Muscle of leg (tissue), 11 donors: ENCODE measurements around the gene SENP5. TPM values are rescaled to one million over a fixed set of nuclear protein-coding genes. Genes with fewer than 3 reads are reported as not detected.
"Not testable (repeated sequence)": the region's sequence is repeated elsewhere in the genome, so short reads cannot be mapped to it uniquely, and the experiment has no call there.

Experiments
- DNase-seq: peaks from one replicate; pipeline ENCODE4 v3.0.0; 2013
- H3K27ac ChIP-seq: one replicate; pipeline ENCODE4 v1.5.1; 2013; ENCODE audit warnings: mild to moderate bottlenecking, low read length, control low read depth
- H3K27me3 ChIP-seq: one replicate; pipeline ENCODE4 v1.6.1; 2013; ENCODE audit warnings: low read length; ENCODE audit not compliant: control insufficient read depth, insufficient read depth
- H3K36me3 ChIP-seq: one replicate; pipeline ENCODE4 v1.6.1; 2013; ENCODE audit warnings: low read length; ENCODE audit not compliant: control insufficient read depth, insufficient read depth
- H3K4me1 ChIP-seq: one replicate; pipeline ENCODE4 v1.6.1; 2013; ENCODE audit warnings: low read length; ENCODE audit not compliant: control insufficient read depth, insufficient read depth
- H3K4me3 ChIP-seq: one replicate; pipeline ENCODE4 v1.5.1; 2013; ENCODE audit warnings: low read length, control low read depth
- H3K9me3 ChIP-seq: replicated peaks from 2 replicates; pipeline ENCODE4 v1.6.1; 2013; ENCODE audit warnings: low read depth, low read length; ENCODE audit not compliant: control insufficient read depth
- WGBS: methylation state at CpG from one replicate; pipeline ENCODE4 v1.1.5; 2013; ENCODE audit warnings: missing lambda C conversion rate; ENCODE audit not compliant: insufficient coverage; 5-methylcytosine and 5-hydroxymethylcytosine counted together
- polyA plus RNA-seq, 8 donors: library from polyadenylated mRNA; unstranded; fragments of 120-200 nt; gene quantifications; one replicate each; pipeline versions ENCODE4 v1.2.1 to v1.2.3, GENCODE V29; 2013; ENCODE audit warnings: inconsistent platforms in 1 of 8, low replicate concordance in 1 of 8; ENCODE audit not compliant: insufficient read length in 8 of 8, insufficient read depth in 1 of 8
- total RNA-seq: library from RNA; stranded (reverse); fragments of 120-200 nt; gene quantifications from one replicate; pipeline ENCODE4 v1.2.4, GENCODE V29; 2013

SENP5 gene
- total and polyA plus RNA-seq, 9 donors, result 13.6 to 27.7 (median 17.9) TPM

DNA sequence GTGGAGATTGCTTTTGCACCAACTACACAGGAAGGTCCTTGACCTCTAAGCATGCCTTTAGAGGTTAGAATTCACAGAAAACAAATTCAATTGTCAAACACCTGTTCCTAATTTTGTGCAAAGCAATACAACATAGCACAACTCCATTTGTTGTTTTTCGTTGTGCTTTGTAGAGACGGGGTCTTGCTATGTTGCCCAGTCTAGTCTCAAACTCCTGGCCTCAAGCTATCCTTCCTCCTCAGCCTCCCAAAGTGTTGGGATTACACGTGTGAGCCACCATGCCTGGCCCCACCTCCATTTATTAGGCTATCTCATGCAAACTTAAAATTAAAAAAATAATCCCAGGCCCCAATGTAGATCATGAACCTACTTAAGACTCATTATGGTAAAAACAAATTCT is 68.6 kb downstream of the SENP5 start:
- no peaks in the 10 kb centered on the region for H3K27me3 ChIP-seq
- no peaks in the 10 kb centered on the region for H3K9me3 ChIP-seq
- no peak for DNase-seq
- WGBS, result 100% methylated on average over 2 of the region's 3 CpGs
- H3K27ac ChIP-seq, result no peak overlapping the region
- H3K36me3 ChIP-seq, result peaks cover 60% of the 10 kb centered on the region
- no peak overlapping the region for H3K4me3 ChIP-seq
- peaks cover 8% of the 10 kb centered on the region for H3K4me1 ChIP-seq

DNA sequence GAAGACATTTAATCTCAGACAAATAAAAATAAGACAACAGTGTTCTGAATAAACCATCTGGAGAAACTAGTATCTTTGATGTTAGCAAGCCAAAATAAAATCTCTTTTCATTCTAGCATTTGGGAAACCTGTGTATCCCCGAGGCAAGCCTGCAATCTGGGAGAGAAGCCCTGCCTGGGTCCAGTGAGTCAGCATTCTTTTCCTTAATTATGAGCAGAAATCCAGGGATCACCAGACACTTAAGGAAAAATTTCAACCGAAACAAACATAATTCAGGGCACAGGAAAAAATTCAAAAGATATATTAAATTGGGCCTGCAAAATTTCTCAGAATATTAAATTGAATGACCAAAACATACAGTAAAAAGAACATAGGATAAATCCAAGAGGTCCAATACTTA is 70.4 kb downstream of the SENP5 start:
- Histone ChIP-seq H3K4me3 (no peak overlapping the region), H3K4me1 (peaks cover 11% of the 10 kb centered on the region), H3K27me3 (no peaks in the 10 kb centered on the region), H3K27ac (no peak overlapping the region), H3K36me3 (peaks cover 47% of the 10 kb centered on the region), H3K9me3 (no peaks in the 10 kb centered on the region)
- no peak for DNase-seq
- WGBS, result no CpG with 5 or more reads among the region's 2 CpGs

DNA sequence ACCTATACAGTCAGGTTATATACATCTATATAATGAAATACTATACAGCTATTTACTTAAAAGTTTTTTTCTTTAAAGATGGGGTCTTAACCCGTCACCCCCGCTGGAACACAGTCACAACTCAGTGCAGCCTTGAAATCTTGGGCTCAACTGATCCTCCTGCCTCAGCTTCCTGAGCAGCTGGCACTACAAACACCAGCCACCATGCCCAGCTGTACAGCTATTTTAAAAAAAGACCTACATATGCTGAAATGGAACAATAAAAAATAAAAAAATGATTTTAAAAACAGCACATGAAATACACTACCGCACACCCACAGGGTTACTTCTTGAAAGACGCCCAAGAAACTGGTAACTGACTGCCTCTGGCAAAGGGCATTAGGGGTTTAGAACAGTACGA is 70.9 kb downstream of the SENP5 start:
- Histone ChIP-seq H3K4me3 (no peak overlapping the region), H3K9me3 (no peaks in the 10 kb centered on the region), H3K36me3 (peaks cover 51% of the 10 kb centered on the region), H3K27me3 (no peaks in the 10 kb centered on the region), H3K4me1 (peaks cover 16% of the 10 kb centered on the region), H3K27ac (no peak overlapping the region)
- DNase-seq, result no peak
- no CpG with 5 or more reads among the region's 5 CpGs for WGBS

DNA sequence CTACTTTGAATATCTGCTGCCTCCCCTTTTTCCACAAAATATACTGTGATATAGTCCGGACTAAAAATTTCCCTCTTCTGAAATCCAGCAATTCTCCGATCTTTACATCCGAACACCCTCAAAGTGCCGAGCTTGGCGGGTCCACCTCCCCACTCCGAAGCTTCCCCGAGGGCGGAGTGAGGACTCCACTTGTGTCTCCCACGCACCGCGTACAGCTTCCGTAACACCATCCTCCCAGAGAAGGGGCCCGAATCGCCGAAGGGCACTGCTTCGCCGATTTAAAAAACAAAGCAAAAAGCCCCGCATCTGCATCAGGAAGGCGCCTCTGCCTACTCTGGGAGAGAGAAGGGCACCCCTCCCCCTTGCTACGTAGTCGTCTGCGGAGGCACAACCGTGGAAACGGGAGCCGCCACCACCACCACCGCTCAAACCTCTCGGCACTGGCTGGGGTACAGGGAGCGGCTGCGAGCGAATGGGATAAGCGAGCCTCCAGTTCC is 74.1 kb downstream of the SENP5 start:
- WGBS, result 0% methylated on average over 16 of the region's 31 CpGs
- Histone ChIP-seq H3K4me1 (peaks cover 19% of the 10 kb centered on the region), H3K36me3 (peaks cover 32% of the 10 kb centered on the region), H3K9me3 (no peaks in the 10 kb centered on the region), H3K27me3 (no peaks in the 10 kb centered on the region), H3K4me3 (peak overlapping the region; percentile 99), H3K27ac (peak overlapping the region; percentile 94)
- no peak for DNase-seq

DNA sequence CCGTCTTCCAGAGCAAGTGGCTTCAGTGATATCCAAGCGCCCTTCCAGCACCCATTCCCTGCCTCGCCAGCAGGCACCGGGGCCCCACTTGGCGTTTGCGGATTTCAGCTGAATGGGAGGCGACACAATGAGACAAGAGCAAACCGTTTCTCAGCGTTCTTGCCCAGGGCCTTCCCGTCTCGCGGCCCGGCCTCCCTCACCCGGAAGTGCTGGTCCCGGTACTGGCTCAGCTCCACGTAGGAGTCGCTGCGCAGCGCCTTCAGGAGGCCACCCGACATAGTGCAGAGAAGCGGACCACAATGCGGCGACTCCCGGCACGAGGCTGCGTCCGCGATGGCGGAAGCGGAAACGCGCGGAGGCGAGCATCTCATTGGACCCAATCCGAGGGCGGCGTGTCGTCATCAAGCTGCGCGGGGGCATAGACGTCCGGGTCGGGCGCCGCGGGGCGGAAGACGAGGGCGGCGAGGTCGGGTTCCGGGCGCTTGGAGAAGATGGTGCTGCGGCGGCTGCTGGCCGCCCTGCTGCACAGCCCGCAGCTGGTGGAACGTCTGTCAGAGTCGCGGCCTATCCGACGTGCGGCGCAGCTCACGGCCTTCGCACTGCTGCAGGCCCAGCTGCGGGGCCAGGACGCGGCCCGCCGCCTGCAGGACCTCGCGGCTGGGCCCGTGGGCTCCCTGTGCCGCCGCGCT is 74.7 kb downstream of the SENP5 start, which contains the start of gene NCBP2:
NCBP2 (minus strand) TSS at position 303 of the 689 bp plus-strand sequence; CDS start at position 278, 25 bp downstream.
- no peaks in the 10 kb centered on the region for H3K9me3 ChIP-seq
- H3K4me3 ChIP-seq, result peak within 1 kb of the TSS; percentile 99
- peak within 1 kb of the TSS; percentile 94 for H3K27ac ChIP-seq
- DNase-seq, result peak; percentile 99
- H3K4me1 ChIP-seq, result peaks cover 19% of the 10 kb centered on the region
- H3K36me3 ChIP-seq, result peaks cover 26% of the 10 kb centered on the region
- under 1% methylated on average over 77 of the region's 77 CpGs for WGBS
- no peaks in the 10 kb centered on the region for H3K27me3 ChIP-seq

DNA sequence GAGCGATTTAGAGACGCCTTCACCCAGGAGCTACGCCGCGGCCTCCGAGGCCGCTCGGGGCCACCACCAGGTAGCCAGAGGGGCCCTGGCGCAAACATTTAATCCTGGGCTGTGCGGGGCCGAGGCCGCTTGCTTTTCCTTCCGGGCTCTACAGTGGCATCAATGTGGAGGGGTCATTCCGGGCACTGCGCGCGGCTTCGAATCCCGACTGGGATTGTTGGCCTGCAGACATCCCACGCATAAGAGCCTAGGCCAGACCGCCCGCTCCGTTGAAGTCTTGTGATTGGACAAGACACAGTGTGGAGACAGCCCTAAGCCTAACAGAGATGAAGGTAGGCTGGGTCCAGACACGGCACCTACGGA is 75.2 kb downstream of the SENP5 start:
- Histone ChIP-seq H3K27me3 (no peaks in the 10 kb centered on the region), H3K27ac (peak overlapping the region; percentile 59), H3K4me3 (peak overlapping the region; percentile 99), H3K4me1 (peaks cover 19% of the 10 kb centered on the region), H3K36me3 (peaks cover 21% of the 10 kb centered on the region), H3K9me3 (no peaks in the 10 kb centered on the region)
- DNase-seq, result no peak
- under 1% methylated on average over 25 of the region's 25 CpGs for WGBS

DNA sequence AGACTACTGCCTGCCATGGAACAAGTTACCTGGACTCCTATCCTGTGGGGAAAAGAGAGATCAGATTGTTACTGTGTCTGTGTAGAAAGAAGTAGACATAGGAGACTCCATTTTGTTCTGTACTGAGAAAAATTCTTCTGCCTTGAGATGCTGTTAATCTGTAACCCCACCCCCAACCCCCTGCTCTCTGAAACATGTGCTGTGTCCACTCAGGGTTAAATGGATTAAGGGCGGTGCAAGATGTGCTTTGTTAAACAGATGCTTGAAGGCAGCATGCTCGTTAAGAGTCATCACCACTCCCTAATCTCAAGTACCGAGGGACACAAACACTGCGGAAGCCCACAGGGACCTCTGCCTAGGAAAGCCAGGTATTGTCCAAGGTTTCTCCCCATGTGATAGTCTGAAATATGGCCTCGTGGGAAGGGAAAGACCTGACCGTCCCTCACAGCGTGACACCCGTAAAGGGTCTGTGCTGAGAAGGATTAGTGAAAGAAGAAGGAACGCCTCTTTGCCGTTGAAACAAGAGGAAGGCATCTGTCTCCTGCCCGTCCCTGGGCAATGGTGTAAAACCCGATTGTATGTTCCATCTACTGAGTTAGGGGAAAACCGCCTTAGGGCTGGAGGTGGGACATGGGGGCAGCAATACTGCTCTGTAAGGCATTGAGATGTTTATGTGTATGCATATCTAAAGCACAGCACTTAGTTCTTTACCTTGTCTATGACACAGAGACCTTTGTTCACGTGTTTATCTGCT is 76.5 kb downstream of the SENP5 start:
- Histone ChIP-seq H3K4me1 (peaks cover 19% of the 10 kb centered on the region), H3K36me3 (peaks cover 13% of the 10 kb centered on the region)
- DNase-seq, H3K4me3 ChIP-seq, H3K27ac ChIP-seq, H3K9me3 ChIP-seq, H3K27me3 ChIP-seq: not testable (repeated sequence)
- 83% methylated on average over 9 of the region's 14 CpGs for WGBS

DNA sequence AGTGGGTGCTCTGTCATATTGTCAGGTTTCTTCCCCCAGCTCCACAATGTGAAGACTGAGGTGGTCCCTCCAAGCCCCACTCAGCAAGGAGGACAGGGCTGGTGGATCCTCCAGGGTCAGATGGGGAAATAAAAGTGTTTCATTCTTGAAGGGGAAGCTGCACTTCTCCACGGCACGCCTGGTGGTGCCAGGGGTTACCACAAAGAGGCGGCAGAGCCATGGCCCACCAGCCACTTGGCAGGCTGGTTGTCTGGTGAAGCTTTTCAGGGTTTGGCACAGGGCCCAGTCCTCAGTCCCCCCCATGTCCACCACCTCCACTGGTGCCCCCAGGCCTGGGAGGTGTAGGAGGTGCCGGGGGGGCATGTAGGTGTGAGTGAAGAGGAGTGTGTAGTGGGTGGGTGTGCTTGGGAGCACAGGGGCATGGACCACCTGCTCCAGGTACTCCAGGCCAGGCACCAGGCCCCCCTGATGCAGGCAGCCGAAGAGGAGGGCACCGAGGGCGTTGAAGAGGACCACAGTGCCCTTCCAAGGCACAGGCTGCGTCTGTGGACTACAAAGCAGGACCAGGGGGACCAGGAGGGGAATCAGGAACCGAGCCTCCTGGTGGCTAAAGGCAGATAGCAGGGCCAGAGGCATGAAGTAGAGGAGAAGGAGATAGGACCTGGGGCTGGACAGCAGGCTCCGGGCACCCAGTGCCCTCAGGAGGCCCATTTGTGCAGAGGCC is 79.6 kb downstream of the SENP5 start:
- Histone ChIP-seq H3K4me1 (peaks cover 10% of the 10 kb centered on the region), H3K27ac (no peak overlapping the region), H3K27me3 (no peaks in the 10 kb centered on the region), H3K4me3 (no peak overlapping the region), H3K9me3 (no peaks in the 10 kb centered on the region), H3K36me3 (peaks cover 9% of the 10 kb centered on the region)
- DNase-seq, result no peak
- 78% methylated on average over 9 of the region's 10 CpGs for WGBS

DNA sequence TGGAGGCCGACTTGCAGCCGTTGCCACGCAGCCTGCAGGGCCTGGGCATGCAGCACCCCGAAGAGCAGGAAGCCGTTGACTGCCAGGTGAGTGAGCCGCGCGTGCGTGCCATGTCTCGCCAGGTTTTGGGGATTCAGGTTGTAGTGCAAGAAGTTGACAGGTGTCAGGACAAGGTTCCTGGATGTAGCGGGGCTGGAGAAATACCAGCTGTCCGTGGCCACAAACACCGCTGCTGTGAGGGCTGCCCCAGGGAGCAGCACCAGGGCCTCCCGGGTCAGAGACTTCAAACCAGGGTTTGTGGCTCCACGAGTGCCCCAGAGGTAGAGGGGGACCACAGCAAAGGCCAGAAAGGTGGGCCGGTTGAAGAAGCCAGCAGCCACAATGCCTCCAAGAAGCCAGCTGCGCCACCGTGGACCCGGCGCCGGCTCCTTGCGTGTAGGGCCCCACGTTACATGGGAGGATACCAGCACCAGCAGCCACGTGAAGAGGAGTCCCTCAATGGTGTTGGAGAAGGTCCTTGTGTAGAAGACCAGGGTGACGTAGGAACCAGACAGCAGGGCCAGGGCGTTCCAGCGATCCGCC is 80.2 kb downstream of the SENP5 start:
- DNase-seq, result no peak
- Histone ChIP-seq H3K27me3 (no peaks in the 10 kb centered on the region), H3K9me3 (no peaks in the 10 kb centered on the region), H3K4me3 (no peak overlapping the region), H3K4me1 (peaks cover 9% of the 10 kb centered on the region), H3K27ac (no peak overlapping the region), H3K36me3 (peaks cover 9% of the 10 kb centered on the region)
- WGBS, result 81% methylated on average over 28 of the region's 28 CpGs
